ENCODE results near the gene ADAMTS13. TPM values are rescaled to one million over a fixed set of nuclear protein-coding genes. Genes with fewer than 3 reads are reported as not detected.

ADAMTS13 gene
- 6.0 TPM for total RNA-seq

DNA sequence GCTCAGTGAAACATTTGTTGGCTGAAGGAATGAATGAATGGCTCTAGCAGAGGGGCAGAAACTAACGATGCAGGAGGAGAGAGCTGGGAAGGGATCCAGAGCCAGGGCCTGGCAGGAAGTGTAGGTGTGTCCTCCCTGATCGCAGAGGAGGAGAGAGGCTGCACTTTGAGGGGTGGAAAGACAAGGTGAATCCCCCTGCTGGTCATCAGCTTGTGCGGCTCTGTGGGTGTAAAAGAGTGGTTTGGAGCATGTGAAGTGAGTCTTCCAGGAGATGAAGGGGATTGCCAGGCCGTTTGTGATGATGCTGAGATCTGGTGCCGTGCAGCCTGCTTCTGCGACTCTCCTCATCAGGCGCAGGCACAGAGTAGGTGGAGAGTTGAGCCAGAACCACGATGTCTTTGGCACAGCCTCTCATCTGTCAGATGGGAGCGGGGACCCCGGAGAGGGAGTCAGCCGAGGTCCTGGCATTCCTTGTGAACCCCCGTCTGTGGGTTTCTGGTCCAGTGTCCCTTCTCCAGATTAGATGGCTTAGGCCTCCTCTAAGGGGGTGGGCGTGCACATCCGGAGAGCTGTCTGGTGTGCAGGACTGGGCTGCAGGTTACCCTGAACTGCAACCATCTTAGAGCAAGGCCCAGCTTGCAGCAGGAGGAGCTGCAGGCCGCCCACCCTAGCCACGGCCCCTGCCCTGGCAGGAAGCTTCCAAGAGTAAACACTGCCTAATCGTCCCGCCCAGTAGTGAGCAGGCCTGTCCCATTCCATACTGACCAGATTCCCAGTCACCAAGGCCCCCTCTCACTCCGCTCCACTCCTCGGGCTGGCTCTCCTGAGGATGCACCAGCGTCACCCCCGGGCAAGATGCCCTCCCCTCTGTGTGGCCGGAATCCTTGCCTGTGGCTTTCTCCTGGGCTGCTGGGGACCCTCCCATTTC lies at the start of gene ADAMTS13:
Gene ADAMTS13, plus strand, starts transcription at position 753 of the 928 bp plus-strand sequence. Its CDS starts 77 bp downstream, at position 830.

GRCh38 chr9:133375724-133376654 lies 46.2 kb upstream of the ADAMTS13 start, which contains the start of the genes STKLD1 and SURF4:
STKLD1 (plus strand) TSS chr9:133376366; CDS start chr9:133376474, 108 bp downstream.
SURF4 (minus strand) TSS chr9:133376060; CDS start chr9:133375969, 91 bp downstream.

DNA sequence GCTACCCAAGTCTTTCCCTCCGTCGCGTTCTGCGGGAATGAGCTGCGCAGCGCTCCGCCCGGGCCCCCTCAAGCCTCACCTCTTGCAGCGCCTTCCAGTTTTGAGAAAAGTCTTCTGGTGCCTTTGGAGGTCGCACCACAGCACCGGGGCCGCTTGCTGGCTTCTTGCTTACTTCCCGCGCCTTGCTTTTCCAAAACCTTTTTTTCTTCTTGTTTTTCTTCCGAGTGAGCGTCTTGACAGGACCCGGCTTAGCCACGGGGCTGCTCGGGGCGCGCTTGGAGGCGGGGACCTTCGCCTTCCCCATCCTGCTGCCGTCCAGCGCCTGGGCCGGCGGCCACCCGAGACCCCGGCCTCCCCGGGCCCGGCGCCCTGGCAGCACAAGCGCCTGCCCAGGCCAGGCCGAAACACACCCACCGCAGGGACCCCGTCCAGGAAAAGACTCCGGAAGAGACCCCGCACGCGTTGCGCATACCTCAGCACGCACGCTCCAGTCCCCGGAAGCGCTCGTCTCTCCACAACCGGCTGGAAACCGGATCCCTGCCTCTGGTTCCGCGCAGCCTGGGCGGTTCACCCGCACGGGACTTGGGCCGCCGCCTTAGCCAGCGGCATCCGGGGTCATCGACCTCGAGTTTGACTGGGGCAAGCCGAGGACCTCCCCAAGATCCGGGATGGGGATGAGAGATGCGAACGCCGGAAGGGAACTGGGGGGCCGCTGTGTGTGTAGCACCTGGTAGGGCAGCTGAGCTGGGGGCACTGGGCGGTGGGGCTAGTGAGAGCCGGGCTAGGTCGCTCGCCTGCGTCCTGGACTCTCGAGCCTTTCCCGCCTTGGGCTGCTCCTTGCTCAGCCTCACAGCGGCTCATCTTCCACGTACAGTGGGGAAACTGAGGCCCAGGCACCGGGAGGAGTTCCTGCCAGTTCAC lies 4.4 kb upstream of the ADAMTS13 start, which contains the start of gene REXO4:
Gene REXO4, minus strand, starts transcription at position 470 of the 921 bp plus-strand sequence. Its CDS starts 166 bp downstream, at position 304.

DNA sequence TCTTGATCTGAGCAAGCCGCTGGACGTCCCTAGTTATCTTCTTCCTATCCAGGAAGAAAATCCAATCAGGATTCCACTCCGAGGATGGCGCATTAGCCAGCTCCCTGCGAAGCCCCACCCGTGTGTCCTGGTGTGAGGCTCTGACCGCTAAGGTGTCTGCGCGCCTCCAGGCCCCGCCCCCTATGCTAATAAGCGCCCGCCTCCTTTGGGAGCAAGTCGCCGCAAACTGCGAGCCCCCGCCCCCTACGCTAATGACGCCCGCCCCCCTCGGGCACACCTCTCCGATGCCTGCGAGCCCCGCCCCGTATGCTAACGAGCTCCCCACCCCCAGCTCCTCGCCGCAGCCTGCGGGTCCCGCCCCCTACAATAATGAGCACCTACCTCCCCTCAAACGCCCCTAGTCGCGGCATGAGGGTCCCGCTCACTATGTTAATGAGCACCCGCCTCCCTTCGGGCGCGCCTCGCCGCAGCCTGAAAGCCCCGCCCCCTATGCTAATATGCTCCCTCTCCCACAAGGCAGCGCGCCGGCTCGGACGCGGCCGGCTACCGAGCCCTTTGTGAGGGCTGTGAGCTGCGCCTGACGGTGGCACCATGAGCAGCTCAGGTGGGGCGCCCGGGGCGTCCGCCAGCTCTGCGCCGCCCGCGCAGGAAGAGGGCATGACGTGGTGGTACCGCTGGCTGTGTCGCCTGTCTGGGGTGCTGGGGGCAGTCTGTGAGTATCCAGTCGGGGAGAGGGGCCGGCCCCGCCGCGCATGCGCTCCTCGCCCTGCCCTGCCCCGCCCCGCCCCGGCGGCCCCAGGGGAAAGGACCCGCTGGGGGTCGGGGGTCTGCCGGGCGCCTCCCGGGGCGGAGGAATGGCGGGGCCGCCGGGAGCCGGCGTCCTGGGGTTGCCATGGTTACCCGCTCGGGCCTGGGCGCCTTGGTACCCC lies 37.6 kb downstream of the ADAMTS13 start, which contains the start of gene CACFD1:
Gene CACFD1, plus strand, starts transcription at position 503 of the 929 bp plus-strand sequence. Its CDS starts 89 bp downstream, at position 592.

GRCh38 chr9:133478851-133479711 lies 56.9 kb downstream of the ADAMTS13 start, which contains the start of gene SLC2A6:
SLC2A6 (minus strand) TSS chr9:133479099; CDS start chr9:133479059, 40 bp downstream.

Other genes starting within 250 kb of the ADAMTS13 start
- gene OBP2B, start 213.1 kb upstream of the ADAMTS13 start, total RNA-seq = not detected
- gene ABO, start 147.2 kb upstream of the ADAMTS13 start, total RNA-seq = 5.1 TPM
- gene SURF6, start 86.2 kb upstream of the ADAMTS13 start, total RNA-seq = 18.0 TPM
- 27.1 TPM for gene MED22, start 74.2 kb upstream of the ADAMTS13 start, total RNA-seq
- gene RPL7A, start 74.1 kb upstream of the ADAMTS13 start, total RNA-seq = 1,659 TPM
- gene SURF1, start 65.9 kb upstream of the ADAMTS13 start, total RNA-seq = 29.8 TPM
- 22.6 TPM for gene SURF2, start 65.8 kb upstream of the ADAMTS13 start, total RNA-seq
- 148 TPM for gene SURF4, start 46.3 kb upstream of the ADAMTS13 start, total RNA-seq
- gene STKLD1, start 46.0 kb upstream of the ADAMTS13 start, total RNA-seq = 2.0 TPM
- gene REXO4, start 4.4 kb upstream of the ADAMTS13 start, total RNA-seq = 15.8 TPM
- gene CACFD1, start 37.6 kb downstream of the ADAMTS13 start, total RNA-seq = 23.3 TPM
- 4.0 TPM for gene SLC2A6, start 56.7 kb downstream of the ADAMTS13 start, total RNA-seq
- gene MYMK, start 102.6 kb downstream of the ADAMTS13 start, total RNA-seq = 2.8 TPM
- gene ADAMTSL2, start 112.3 kb downstream of the ADAMTS13 start, total RNA-seq = 8.9 TPM
- 2.7 TPM for gene FAM163B, start 187.0 kb downstream of the ADAMTS13 start, total RNA-seq
- gene DBH, start 214.0 kb downstream of the ADAMTS13 start, total RNA-seq = 1.1 TPM

Data from metanephros (tissue), 1 donor.